ENCODE data around the gene RAB29.

RAB29 gene

DNA sequence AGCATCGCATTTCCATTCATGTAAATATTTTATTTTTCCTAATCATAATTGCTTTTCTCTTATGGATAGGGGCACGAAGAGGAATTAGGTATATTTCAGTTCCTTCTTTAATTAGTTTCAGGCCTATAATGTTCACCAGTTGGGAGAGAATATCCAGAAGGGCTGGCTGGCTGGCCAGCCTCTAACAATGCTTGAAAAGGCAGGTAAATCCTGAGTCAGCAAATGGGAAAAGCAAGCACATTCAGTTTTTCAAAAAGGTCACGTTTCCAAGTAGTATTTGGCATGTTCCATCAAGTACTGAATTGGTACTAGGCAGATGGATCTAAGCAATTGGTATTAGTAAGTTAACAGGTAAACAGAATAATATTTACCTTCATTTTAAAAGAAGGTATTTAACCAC lies 8.0 kb downstream of the RAB29 start:
- no peak for DNase-seq (ENCODE audit: low read depth, low spot score)

DNA sequence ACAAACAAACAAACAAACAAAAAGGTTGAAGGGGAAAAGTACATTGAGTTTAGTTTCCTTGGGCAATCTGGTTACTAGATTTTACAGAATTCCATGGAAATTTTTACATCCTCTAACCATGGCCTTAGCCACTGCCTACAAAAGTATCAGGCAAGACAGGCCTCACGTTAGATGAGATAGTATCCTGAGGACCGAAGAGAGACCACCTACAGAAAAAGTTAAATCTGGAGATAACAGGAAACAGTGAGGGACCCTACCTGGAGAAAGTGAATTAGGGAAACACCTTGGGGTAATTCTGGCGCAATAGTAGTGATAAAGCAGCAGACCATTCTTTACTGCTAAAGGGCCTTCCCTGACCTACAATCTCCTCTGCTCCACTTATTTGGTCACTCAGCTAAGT lies 8.7 kb downstream of the RAB29 start:
- DNase-seq (ENCODE audit: low read depth, low spot score) = no peak
- no peak overlapping the region for H3K27ac ChIP-seq

More for the DNA sequence above, 8.0 kb downstream of the RAB29 start:
- H3K27ac ChIP-seq = no peak overlapping the region

GRCh38 chr1:205766038-205766437 lies 9.2 kb downstream of the RAB29 start:
- H3K27ac ChIP-seq = no peak overlapping the region
- no peak for DNase-seq (ENCODE audit: low read depth, low spot score)

DNA sequence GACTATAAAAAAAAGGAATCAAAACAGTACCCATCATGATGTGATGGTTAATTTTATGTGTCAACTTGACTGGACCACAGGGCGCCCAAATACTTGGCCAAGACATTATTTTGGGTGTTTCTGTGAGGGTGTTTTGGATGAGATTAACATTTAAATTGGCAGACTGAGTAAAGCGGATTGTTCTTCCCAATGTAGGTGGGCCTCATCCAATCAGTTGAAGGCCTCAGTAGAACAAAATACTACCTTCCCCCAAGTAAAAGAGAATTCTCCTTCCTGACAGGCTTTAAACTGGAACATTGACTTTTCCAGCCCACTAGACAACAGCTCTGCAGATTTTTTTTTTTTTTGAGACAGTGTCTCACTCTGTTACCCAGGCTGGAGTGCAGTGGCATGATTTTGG lies 10.7 kb downstream of the RAB29 start:
- no peak for DNase-seq (ENCODE audit: low read depth, low spot score)
- no peak overlapping the region for H3K27ac ChIP-seq

DNA sequence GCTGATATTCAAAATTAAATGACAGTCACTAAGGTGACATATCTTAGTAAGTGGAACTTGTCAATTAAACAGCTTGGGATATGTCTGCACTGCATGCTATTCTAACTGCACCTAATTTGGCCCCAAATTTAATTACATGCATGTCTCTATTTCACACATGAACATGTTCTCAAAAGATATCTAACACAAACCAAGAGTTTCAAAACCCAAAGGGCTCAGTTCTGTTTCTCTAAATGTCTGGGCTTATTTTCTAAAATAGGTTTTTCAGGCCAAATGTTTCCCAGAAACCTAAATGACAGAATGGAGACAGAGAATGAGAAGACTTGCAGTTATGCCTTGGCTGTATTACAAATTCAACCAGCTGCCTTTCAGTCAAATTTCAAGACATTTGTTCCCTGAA lies 11.3 kb downstream of the RAB29 start:
- no peak for DNase-seq (ENCODE audit: low read depth, low spot score)
- H3K27ac ChIP-seq = no peak overlapping the region

DNA sequence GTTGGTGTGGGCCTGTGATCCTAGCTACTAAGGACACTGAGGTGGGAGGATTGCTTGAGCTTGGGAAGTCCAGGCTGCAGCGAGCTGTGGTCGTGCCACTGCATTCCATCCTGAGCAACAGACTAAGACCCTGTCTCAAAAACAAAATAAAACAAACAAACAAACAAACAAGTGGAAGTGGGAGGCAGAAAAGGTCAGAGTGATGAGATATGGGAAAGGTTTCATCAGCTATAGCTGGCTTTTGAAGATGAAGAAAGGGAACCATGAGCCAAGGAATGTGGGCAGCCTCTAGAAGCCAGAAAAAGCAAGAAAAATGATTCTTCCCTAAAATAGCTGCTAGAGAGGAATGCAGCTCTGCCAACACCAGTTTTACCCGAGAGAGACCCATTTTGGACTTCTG lies 14.7 kb downstream of the RAB29 start:
- no peak for DNase-seq (ENCODE audit: low read depth, low spot score)
- H3K27ac ChIP-seq = no peak overlapping the region

GRCh38 chr1:205756552-205756951 lies 18.7 kb downstream of the RAB29 start:
- no peak for DNase-seq (ENCODE audit: low read depth, low spot score)
- H3K27ac ChIP-seq = no peak overlapping the region

- DNase-seq (ENCODE audit: low read depth, low spot score) = no peak
- H3K27ac ChIP-seq = no peak overlapping the region
Observed at GRCh38 chr1:205754857-205755256, 20.4 kb downstream of the RAB29 start.

DNA sequence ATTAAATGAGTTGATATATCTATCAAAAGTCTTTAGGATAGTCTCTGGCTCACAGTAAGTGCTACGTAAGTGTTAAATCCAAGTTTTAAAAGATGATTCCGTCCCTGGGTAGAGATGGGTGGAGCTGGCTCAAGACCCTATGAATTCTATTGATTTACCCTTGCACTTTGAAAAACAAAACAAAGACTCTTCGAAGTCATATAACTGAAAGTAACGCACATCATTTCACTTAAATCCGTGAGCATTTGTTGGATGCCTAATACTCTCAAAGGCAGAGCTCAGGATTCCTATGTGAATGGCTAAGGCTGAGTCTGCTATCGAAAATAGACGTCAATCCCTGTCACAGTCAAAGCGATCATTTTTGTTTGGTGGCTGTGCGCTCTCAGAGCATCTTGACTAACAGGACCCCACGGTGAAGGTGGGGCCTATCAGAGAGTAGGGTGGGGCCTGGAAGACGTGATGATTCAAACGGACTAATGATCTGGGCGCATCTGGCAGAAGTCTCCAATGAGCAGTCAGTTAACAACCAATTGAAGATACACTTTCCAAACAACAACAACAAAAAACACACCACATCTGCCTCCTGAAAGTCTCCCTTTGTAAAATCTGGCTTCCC lies 24.1 kb downstream of the RAB29 start:
- no peak for DNase-seq (ENCODE audit: low read depth, low spot score)
- no peak overlapping the region for H3K27ac ChIP-seq

DNA sequence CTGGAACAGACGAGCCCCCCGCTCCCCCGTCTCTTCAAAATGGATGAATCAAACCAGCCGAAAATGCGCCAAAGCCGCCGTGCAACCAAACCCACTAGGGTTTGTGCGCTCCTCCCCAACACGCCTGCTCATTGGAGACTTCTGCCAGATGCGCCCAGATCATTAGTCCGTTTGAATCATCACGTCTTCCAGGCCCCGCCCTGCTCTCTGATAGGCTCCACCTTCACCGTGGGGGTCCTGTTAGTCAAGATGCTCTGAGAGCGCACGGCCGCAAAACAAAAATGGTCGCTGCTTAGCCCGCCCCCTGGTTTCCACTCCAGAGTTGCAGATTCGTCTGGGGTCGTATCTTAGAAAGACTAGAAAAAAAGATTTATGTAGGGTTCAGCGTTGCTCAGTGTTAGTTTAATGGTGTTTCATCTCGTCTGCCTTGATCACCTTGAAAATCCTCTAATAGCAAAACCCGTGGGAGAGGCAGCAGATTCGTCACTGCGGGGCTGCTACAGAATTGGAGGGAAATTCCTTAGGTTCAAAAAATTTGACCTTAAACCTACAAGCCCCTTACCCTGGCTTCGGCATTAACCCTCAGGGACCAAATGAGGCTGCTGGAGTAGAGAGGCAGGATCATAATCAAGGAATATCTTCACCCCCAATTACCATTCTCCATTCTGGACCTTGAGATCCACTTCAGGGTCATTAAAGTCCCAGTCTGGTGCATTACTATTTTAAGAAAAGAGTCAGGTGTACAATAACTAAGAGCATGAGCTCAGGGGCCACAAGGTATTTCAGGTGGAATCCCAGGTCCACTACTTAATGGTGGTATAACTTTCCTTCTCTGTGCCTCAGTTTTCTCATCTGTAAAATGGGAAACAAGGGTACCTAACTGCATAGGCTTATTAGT lies 24.9 kb downstream of the RAB29 start, which contains the start of gene NUCKS1:
Gene NUCKS1, minus strand, starts transcription at position 45 of the 898 bp plus-strand sequence. CDS start 209 bp downstream, outside the sequence.
- peak within 1 kb of the TSS; percentile 89 for H3K27ac ChIP-seq
- DNase-seq (ENCODE audit: low read depth, low spot score) = peak; percentile 95

- H3K27ac ChIP-seq = peak overlapping the region; percentile 89
- DNase-seq (ENCODE audit: low read depth, low spot score) = peak; percentile 75
Observed at GRCh38 chr1:205749234-205750137, 25.8 kb downstream of the RAB29 start.

DNA sequence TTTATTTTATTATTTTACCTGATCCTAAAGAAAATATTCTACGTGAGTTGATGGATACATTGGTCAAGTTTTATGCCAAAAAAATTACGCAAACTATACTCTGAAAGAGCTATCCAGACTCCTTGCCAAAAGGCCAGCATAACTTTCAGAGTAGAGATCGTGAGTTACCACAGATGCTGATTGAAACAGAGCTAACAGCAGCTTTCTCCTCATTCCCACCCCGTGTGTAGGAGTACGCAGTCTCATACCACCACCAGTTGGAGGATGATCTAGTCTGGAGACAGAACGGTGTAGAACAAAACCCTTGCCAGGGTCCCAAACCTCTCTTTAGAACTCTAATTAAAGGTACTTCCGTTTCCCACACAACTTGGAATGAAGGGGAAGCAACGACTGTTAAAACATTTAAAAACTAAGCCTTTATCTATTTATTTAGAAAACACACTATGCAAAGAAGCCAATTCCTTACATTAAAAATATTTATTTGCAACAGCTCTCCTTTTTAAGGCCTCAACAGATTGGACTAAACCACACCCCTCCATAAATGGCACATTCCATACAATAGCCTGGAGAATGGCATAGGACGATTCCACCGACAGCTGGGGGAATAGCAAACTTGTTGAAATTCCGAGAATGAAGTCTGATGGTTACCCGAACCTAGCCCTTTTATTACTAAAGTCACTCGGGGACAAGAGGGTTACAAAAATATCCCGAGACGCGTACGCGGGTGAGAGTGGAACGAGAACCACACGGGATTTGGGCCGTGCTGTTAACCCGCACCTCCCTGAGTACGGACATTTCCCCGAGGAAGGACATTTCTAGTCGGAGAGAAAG lies 26.7 kb downstream of the RAB29 start:
- no peak for DNase-seq (ENCODE audit: low read depth, low spot score)
- peak overlapping the region; percentile 89 for H3K27ac ChIP-seq

DNA sequence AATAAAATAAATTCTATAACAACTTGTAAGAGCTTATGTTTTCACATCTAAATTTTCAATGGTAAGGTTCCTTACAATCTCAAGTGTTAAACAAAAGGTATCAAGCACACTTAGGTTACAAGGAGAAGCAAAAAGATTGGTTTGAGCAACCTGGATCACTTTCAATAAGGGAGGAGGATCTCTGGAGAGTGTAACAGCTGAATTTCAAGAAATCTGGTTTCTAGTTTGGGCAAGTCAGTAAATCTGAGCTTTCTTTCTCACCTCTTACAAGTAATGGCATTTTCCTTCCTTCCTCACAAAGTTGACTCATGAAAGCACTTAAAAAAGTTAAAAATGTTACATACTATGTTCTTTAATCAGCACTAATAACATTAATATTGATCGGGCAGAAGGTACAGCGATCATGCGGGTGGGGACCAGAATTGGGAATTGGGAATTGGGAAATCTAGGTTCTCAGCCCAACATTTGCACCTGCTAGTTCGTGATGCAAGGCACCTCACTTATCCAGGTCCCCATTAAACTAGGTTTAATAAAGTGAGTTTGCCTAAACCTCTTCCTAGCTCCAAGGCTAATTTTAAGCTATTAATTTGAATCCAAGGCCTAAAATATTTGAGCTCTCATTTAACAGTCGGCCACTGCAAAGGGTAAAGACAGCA lies 28.4 kb downstream of the RAB29 start:
- no peak for DNase-seq (ENCODE audit: low read depth, low spot score)
- H3K27ac ChIP-seq = no peak overlapping the region

DNA sequence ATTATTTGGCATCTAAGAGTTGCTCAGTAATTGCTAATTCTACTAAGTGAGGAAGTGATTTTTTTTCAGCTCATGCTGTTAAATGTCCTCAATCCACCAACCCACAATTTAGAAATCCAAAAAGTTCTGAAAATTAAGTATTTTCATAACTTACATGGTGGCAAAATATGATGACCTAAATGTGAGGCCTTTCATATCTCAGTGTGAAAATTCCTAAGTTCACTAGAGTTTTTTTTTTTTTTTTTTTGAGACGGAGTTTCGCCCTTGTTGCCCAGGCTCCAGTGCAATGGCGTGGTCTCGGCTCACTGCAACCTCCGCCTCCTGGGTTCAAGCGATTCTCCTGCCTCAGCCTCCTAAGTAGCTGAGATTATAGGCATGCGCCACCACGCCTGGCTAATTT lies 30.9 kb downstream of the RAB29 start:
- H3K27ac ChIP-seq = no peak overlapping the region
- no peak for DNase-seq (ENCODE audit: low read depth, low spot score)

DNA sequence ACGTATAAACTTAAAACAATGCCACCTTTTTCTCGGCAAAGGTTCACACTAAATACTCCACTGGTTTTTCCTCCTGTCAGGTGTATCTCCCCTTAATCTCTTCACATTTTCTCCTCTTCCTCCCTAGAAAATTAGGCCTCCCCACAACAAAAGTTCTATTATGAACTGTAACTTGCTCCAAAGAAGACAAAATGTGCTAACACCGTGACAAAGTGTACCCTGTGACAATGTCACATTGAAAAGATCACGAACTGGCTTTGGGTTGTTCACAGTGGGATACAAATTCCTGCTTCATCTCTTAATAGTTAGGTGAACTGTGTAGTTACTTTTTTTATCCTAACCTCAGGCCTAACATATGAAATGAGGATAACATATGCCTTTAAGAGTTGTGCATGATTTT lies 31.3 kb downstream of the RAB29 start:
- H3K27ac ChIP-seq = no peak overlapping the region
- DNase-seq (ENCODE audit: low read depth, low spot score) = no peak

GRCh38 chr1:205741681-205742080 lies 33.6 kb downstream of the RAB29 start:
- no peak for DNase-seq (ENCODE audit: low read depth, low spot score)
- no peak overlapping the region for H3K27ac ChIP-seq

DNA sequence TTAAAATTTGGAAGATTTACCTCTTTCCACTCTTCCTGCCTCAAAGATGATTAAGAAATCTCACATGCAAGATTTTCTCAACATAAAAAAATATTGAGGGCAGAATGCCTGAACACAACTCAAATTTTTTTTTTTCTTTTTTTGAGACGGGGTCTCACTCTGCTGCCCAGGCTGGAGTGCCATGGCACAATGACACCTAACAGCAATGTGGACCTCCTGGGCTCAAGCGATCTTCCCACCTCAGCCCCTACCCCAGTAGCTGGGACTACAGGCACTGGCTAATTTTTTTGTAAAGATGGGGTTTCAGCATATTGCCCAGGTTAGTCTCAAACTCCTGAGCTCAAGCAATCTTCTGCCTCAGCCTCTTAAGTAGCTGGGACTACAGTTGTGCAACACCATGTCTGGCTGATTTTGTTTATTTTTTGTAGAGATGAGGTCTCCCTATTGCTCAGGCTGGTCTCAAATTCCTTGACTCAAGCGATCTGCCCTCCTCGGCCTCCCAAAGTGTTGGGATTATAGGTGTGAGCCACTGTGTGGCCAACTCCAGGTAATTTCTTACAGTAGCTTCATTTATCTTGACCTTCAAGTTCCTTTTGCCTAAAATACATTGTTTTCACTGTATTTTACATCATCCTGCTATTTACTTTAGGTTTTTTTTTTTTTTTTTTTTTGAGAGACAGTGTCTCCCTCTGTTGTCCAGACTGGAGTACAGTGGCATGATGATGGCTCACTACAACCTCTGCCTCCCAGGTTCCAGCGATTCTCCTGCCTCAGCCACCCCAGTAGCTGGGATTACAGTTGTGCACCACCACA lies 35.7 kb downstream of the RAB29 start:
- no peak overlapping the region for H3K27ac ChIP-seq
- DNase-seq (ENCODE audit: low read depth, low spot score) = no peak

DNA sequence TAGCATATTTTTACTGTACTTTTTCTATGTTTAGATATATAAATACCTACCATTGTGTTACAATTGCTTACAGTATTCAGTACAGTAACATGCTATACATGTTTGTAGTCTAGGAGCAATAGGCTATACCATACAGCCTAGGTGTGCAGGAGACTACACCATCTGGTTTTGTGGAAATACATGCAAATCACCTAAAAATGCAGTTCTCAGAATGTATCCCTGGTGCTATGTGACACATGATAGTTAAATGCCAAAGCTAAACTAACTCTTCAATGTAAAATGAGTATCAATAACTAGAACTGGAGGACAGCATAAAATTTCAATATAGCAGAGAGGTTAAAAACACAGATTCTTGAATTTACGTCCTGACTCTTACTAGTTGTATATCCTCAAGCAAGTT lies 40.1 kb downstream of the RAB29 start:
- DNase-seq (ENCODE audit: low read depth, low spot score) = no peak

More for the DNA sequence above, 40.1 kb downstream of the RAB29 start:
- H3K27ac ChIP-seq = no peak overlapping the region

Data from epithelial cell of prostate (primary cell).